ENCODE results near the gene CR2.
"Not testable (repeated sequence)": the region's sequence is repeated elsewhere in the genome, so short reads cannot be mapped to it uniquely, and the experiment has no call there.

CR2 gene

DNA sequence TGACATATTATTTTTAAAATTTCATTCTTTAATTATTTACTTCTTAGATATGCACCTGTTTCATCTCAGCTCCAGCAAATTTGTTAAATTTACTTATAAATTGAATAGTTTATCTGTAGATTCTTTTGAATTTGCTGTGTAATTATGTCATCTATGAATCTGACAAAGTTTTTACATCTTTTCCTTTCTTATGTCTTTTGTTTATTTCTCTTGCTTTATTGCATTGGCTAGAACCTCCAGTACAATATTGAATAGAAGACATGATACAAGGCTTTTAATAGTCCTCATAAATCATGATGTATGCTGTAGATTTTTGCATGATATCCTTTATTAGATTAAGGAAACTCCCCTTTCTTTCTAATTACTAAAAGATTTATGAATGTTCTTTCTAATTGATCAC is 62.6 kb downstream of the CR2 start:
- DNase-seq (ENCODE audit: low read depth) = no peak
- no peak overlapping the region for H3K4me3 ChIP-seq (ENCODE audit: low read depth, low read length)
- TF ChIP-seq, protein P1, sequence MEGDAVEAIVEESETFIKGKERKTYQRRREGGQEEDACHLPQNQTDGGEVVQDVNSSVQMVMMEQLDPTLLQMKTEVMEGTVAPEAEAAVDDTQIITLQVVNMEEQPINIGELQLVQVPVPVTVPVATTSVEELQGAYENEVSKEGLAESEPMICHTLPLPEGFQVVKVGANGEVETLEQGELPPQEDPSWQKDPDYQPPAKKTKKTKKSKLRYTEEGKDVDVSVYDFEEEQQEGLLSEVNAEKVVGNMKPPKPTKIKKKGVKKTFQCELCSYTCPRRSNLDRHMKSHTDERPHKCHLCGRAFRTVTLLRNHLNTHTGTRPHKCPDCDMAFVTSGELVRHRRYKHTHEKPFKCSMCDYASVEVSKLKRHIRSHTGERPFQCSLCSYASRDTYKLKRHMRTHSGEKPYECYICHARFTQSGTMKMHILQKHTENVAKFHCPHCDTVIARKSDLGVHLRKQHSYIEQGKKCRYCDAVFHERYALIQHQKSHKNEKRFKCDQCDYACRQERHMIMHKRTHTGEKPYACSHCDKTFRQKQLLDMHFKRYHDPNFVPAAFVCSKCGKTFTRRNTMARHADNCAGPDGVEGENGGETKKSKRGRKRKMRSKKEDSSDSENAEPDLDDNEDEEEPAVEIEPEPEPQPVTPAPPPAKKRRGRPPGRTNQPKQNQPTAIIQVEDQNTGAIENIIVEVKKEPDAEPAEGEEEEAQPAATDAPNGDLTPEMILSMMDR (IDR thresholded peaks at IDR 0.05; ENCODE audit: control insufficient read depth, extremely low read depth, insufficient read depth) = no peak

DNA sequence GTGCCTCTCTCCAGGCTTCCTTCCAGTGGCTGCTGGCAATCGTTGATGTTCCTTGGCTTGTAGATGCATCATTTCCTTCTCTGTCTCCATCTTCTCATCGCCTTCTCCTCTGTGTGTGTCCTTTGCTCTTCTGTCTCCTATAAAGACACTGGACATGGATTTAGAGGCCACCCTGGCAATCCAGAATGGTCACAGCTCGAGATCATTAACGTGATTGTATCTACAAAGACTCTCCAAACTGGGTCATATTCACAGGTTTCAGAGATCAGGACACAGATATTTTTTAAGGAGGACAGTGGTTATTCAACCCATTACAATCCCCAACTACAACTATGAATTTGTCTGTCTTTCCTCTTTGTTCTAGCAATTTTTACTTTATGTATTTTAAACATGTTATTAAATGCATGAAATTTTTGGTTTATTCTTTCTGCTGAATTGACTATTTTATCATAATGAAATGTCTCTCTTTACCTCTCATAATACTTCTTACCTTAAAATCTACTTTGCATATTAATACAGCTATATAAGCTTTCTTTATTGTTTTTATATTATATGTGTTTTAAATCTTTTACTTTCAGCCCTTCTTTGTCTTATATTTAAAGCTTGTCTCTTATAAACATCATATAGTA is 64.6 kb downstream of the CR2 start:
- DNase-seq (ENCODE audit: low read depth) = no peak
- no peak overlapping the region for H3K4me3 ChIP-seq (ENCODE audit: low read depth, low read length)
- TF ChIP-seq, protein P1 (IDR thresholded peaks at IDR 0.05; ENCODE audit: control insufficient read depth, extremely low read depth, insufficient read depth) = no peak

DNA sequence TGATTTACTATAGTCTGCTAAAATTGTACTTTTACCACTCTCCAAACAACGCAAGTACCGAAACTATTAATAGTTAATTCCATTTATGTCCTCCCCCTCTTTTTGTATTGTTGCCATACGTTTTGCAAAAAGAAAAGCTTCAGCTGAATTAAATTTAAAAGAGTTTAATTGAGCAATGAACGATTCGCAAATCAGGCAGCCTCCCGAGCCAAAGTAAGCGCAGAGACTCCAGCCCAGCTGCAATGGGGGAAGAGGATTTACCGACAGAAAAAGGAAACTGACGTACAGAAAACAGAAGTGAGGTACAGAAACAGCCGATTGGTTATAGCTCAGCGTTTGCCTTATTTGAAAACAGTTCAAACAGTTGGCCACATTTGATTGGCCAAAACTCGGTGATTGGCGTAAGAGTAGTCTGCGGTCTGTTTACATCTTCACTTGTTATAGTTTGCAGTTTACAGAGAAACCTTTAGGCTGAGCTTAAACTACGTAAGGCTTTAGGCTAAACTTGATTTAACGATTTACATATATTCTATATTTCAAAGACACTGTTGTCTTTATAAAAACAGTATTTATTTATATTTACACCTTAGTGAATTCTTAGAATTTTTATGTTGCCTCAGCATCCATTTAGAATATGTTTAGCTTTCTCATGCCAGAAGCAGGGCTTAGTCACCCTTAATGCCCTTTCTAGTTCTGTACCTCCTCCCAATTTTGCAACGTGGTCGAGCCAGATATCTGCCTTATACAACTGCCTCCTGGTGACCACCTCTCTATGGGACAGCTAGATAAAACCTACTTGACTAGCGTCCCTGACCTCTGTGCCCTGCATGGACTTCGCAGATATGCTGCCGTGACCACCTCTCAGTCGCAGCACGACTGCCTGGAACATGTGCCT is 65.6 kb downstream of the CR2 start:
- TF ChIP-seq, protein P1 (IDR thresholded peaks at IDR 0.05; ENCODE audit: control insufficient read depth, extremely low read depth, insufficient read depth) = no peak
- no peak overlapping the region for H3K4me3 ChIP-seq (ENCODE audit: low read depth, low read length)

DNA sequence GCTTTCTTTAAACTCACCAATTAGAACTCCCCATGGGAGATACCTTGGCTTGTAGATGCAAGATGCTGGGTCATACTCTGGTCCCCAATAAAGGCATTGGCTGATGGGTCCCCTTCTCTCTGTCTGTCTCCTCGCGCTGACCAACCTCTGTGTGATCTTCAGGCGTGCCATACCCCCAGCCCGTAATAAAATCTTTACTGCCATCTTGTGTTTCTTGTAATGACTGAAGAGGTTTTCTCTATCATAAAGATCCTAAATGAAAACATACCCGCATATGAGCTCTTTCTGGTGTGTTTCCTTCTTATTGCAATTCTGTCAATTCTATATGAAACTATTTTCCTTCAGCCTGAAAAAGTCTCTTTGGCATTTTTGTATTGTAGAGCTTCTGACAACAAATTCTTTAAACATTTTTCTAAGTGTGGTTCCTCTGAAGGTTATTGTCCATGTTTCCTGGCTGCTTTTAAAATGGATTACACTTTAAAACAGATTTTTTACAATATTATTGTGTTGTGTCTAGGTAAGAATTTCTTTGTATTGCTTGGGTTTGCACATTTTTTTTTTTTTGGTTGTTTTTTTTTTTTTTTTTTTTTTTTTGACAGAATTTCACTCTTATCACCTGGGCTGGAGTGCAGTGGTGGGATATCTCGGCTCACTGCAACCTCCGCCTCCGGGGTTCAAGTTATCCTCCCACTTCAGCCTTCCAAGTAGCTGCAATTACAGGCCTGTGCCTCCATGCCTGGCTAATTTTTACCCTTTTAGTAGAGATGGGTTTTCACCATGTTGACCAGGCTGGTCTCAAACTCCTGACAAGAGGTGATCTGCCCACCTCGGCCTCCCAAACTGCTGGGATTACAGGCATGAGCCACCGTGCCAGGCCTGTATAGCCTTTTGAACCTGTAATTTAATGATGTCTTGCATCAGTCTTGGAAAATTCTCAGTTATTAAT is 66.5 kb downstream of the CR2 start:
- H3K4me3 ChIP-seq (ENCODE audit: low read depth, low read length); DNase-seq (ENCODE audit: low read depth): not testable (repeated sequence)

More for the DNA sequence above, 65.6 kb downstream of the CR2 start:
- no peak for DNase-seq (ENCODE audit: low read depth)

DNA sequence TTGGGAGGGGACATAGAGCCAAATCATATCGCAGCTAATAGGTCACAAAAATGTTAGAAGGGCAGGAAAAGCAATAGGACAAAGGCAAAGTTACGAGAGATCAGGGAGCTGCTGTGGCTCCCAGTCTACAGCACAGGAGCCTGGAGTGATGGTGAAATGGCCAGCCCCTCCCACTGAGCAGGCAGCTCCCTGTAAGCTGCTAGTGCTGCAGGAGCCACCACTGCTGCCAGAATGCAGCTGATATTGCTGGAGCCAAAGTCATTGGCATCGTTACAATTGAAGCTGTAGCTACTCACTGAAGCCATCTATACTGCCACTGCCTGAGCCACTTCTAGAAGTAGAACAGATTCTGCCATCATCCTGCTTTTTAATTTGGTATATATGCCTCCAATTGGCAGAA is 71.1 kb downstream of the CR2 start:
- H3K4me3 ChIP-seq (ENCODE audit: low read depth, low read length); DNase-seq (ENCODE audit: low read depth): not testable (repeated sequence)

DNA sequence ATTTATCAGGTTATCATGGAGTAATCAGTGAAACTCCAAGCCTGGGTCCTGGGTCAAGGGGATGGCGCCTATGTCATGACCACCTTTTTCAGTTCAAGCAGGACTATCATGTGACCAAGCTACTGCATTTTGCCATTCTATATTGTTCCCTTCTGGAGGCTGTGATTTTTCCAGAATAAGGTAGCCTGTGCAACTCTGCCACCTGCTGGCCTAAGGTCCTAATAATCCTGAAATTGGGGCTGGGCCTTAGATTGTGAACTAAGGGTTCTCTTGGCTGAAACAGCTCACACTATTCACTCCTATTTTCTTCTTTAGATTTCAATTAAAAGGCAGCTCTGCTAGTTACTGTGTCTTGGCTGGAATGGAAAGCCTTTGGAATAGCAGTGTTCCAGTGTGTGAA is 74.3 kb downstream of the CR2 start:
- not testable (repeated sequence) for H3K4me3 ChIP-seq (ENCODE audit: low read depth, low read length); DNase-seq (ENCODE audit: low read depth)

DNA sequence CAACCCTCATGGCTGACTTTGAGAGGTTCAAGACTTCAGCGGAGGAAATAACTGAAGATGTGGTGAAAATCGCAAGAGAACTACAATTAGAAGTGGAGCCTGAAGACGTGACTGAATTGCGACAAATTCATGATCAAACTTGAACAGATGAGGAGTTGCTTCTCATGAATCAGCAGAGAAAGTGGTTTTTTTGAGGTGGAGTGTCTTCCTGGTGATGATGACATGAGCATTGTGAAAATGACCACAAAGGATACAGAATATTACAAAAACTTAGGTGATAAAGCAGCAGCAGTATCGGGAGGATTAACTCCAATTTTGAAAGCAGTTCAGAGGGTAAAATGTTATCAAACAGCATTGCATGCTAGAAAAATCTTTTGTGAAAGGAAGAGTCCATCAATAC is 82.1 kb downstream of the CR2 start:
- not testable (repeated sequence) for H3K4me3 ChIP-seq (ENCODE audit: low read depth, low read length); DNase-seq (ENCODE audit: low read depth)

Measured in LNCaP clone FGC (cell line).